HCT116 (cell line): ENCODE results near the gene LRCH1. TPM values are rescaled to one million over a fixed set of nuclear protein-coding genes. Genes with fewer than 3 reads are reported as not detected.

ENCODE experiments used
- ATAC-seq: fragments of 200-7000 bp; cut with Tn5 transposase; 2 replicates; pipeline ENCODE4 v1.9.1; 2020; ENCODE audit warnings: mild to moderate bottlenecking, moderate library complexity
- BruUV-seq: library from RNA; stranded (reverse); fragments of 400-500 nt; replicated peaks from 2 replicates; lab custom pipeline; 2021; lab: Mats Ljungman, UMichigan
- CTCF ChIA-PET: fragments of 300-600 bp; sonication (Branson Sonifier 250); formaldehyde crosslinking; loops from one replicate; lab custom pipeline; 2021; ENCODE audit warnings: antibody characterized with exemption; lab: Charles Lee
- POLR2A ChIA-PET: fragments of 300-600, 350-600 bp; sonication (Branson Sonifier 250); formaldehyde crosslinking; loops from one replicate; lab custom pipeline; 2021; ENCODE audit warnings: antibody characterized with exemption; lab: Charles Lee
- RAD21 ChIA-PET, 2 experiments: fragments of 300-600 bp; sonication (Branson Sonifier 250); formaldehyde crosslinking; loops; one replicate each; lab custom pipeline; 2023; ENCODE audit warnings: low total read pairs in 2 of 2; ENCODE audit not compliant: uncharacterized antibody in 2 of 2, unreplicated experiment in 2 of 2, low non-redundant PET in 1 of 2; lab: Charles Lee
- DNase-seq: peaks from one replicate; pipeline ENCODE4 v3.0.0-alpha.2; 2010; ENCODE audit warnings: low read depth, low spot score
- H2AFZ ChIP-seq: fragments of 200-600 bp; shearing (Covaris generic), sonication (generic); 2 replicates; pipeline ENCODE4 v1.6.1; 2017; ENCODE audit warnings: low read depth, mixed run types, mixed read lengths, antibody characterized with exemption, low read length; ENCODE audit not compliant: poor library complexity, severe bottlenecking
- H3K27ac ChIP-seq: 2 replicates; pipeline ENCODE4 v1.5.1; 2012; ENCODE audit warnings: low read depth, low read length
- H3K27me3 ChIP-seq: fragments of 200-600 bp; sonication (generic); 2 replicates; pipeline ENCODE4 v1.6.1; 2016; ENCODE audit warnings: mixed run types, low read length, mixed read lengths; ENCODE audit not compliant: insufficient read depth
- H3K36me3 ChIP-seq, 2 experiments: fragments of 200-500 bp in 1 of 2; fragments of 200-600 bp in 1 of 2; sonication (Bioruptor generic) in 1 of 2; sonication (generic) in 1 of 2; 2 replicates each; pipeline versions ENCODE4 v1.5.1 to v1.6.1; 2014 to 2016; ENCODE audit warnings: low read length in 2 of 2, inconsistent platforms in 1 of 2, mixed read lengths in 1 of 2, mixed run types in 1 of 2; ENCODE audit not compliant: insufficient read depth in 2 of 2, control insufficient read depth in 1 of 2
- H3K4me1 ChIP-seq, 2 experiments: fragments of 200-600 bp in 1 of 2; sonication (generic) in 1 of 2; 2 replicates each; pipeline versions ENCODE4 v1.5.1 to v1.6.1; 2012 to 2017; ENCODE audit warnings: low read length in 2 of 2, inconsistent platforms in 1 of 2, mild to moderate bottlenecking in 1 of 2, mixed read lengths in 1 of 2, mixed run types in 1 of 2, moderate library complexity in 1 of 2; ENCODE audit not compliant: insufficient read depth in 2 of 2, control insufficient read depth in 1 of 2
- H3K4me2 ChIP-seq: fragments of 200-600 bp; sonication (generic); 2 replicates; pipeline ENCODE4 v1.6.1; 2017; ENCODE audit warnings: mixed run types, low read length, mixed read lengths
- H3K4me3 ChIP-seq, 2 experiments: fragments of 200-600 bp in 1 of 2; sonication (generic) in 1 of 2; replicated peaks in 1 of 2; 2 replicates each; pipeline ENCODE4 v1.5.1; 2011 to 2016; ENCODE audit warnings: low read length in 2 of 2, control low read depth in 1 of 2, low read depth in 1 of 2, mild to moderate bottlenecking in 1 of 2, mixed read lengths in 1 of 2, mixed run types in 1 of 2
- H3K79me2 ChIP-seq: fragments of 200-600 bp; sonication (generic); 2 replicates; pipeline ENCODE4 v1.6.1; 2017; ENCODE audit warnings: mild to moderate bottlenecking, mixed run types, low read length, moderate library complexity, mixed read lengths; ENCODE audit not compliant: insufficient read depth
- H3K9ac ChIP-seq: fragments of 200-600 bp; sonication (generic); 2 replicates; pipeline ENCODE4 v1.6.1; 2016; ENCODE audit warnings: low read length, mixed read lengths
- H3K9me2 ChIP-seq: fragments of 200-600 bp; sonication (generic), shearing (Covaris generic); 2 replicates; pipeline ENCODE4 v1.6.1; 2017; ENCODE audit warnings: mixed run types, mild to moderate bottlenecking, moderate library complexity; ENCODE audit not compliant: insufficient read depth
- H3K9me3 ChIP-seq, 2 experiments: fragments of 200-500 bp in 1 of 2; fragments of 200-600 bp in 1 of 2; sonication (Bioruptor generic) in 1 of 2; sonication (generic) in 1 of 2; 2 replicates each; pipeline ENCODE4 v1.6.1; 2014 to 2017; ENCODE audit warnings: low read length in 2 of 2, mixed read lengths in 2 of 2, inconsistent platforms in 1 of 2, low read depth in 1 of 2, mild to moderate bottlenecking in 1 of 2, mixed run types in 1 of 2, moderate library complexity in 1 of 2; ENCODE audit not compliant: control insufficient read depth in 1 of 2, insufficient read depth in 1 of 2
- H4K20me1 ChIP-seq: fragments of 200-600 bp; sonication (generic), shearing (Covaris generic); 2 replicates; pipeline ENCODE4 v1.6.1; 2017; ENCODE audit warnings: mixed run types, mild to moderate bottlenecking, moderate library complexity; ENCODE audit not compliant: insufficient read depth
- CEBPB ChIP-seq: IDR thresholded peaks from 2 replicates; pipeline ENCODE4 v1.6.1; 2012; ENCODE audit warnings: low read depth
- SRF ChIP-seq: IDR thresholded peaks from 2 replicates; pipeline ENCODE4 v1.6.1; 2012; ENCODE audit warnings: low read depth
- YY1 ChIP-seq: IDR thresholded peaks from 2 replicates; pipeline ENCODE4 v1.6.1; 2011; ENCODE audit warnings: low read length, low read depth, moderate library complexity, mild to moderate bottlenecking; ENCODE audit not compliant: insufficient replicate concordance; ENCODE audit errors: extremely low read depth
- intact Hi-C: fragments of 100-400 bp; cut with micrococcal nuclease; formaldehyde crosslinking; loops from 2 replicates; pipeline ENCODE4 v1.10.0; 2022
- total RNA-seq: library from RNA; stranded (reverse); gene quantifications from one replicate; pipeline ENCODE4 v1.2.1, GENCODE V29; 2021; ENCODE audit not compliant: unreplicated experiment

LRCH1 gene
- total RNA-seq, 1 experiment from 2014 or later: 15.6 TPM

DNA sequence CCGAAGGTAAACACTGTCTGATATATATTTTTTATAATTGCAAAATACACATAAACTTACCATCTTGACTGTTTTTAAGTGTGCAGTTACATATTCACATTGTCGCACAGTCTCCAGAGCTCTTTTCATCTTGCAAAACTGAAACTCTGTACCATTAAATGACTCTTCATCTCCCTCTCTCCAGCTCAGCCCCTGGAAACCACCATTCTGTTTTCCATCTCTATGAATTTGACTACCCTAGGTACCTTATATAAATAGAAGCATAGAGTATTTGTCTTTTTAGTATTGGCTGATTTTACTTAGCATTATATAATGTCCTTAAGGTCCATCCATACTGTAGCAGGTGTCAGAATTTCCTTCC lies 45.8 kb downstream of the LRCH1 start:
- ChIA-PET POLR2A (no interaction called here), RAD21 (no interaction called here), CTCF (interaction anchor here (0.6 kb wide), 1 partner anchor 13 kb away, joined by 3 read pairs; no protein-coding TSS in a partner anchor)
- intact Hi-C loops: no loop called here
- Histone ChIP-seq H3K4me2 (no peak overlapping the region), H3K4me1 (peaks cover 25 to 47% of the 10 kb centered on the region in 2 experiments), H3K9ac (no peak overlapping the region), H3K4me3 (no peak overlapping the region), H2AFZ (no peak overlapping the region), H3K9me3 (no peaks in the 10 kb centered on the region), H3K9me2 (no peaks in the 10 kb centered on the region), H4K20me1 (no peaks in the 10 kb centered on the region), H3K27me3 (no peaks in the 10 kb centered on the region), H3K79me2 (peaks cover 78% of the 10 kb centered on the region), H3K27ac (no peak overlapping the region), H3K36me3 (no peaks in the 10 kb centered on the region)
- ATAC-seq: no peak
- BruUV-seq: no TSS peak
- no peak for TF ChIP-seq YY1
- no peak for DNase-seq

DNA sequence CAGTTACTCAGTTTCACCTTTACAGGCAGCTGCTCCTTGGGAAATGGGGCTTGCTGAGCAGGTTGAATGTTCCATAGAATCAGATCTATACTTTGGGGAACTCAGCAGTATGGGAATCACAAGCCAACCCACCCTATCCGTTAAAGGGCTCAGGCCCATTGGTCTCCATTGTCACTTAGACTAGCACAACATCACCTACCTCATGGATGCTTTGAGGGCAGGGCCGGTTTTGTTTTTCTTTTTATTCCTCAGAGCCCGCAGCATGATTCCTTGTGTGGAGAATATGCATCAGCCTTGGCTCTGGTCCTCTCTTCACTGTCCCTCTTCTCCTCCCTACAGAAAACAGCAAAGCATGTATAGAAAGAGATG lies 48.0 kb downstream of the LRCH1 start:
- no peak overlapping the region for H3K9ac ChIP-seq
- H3K4me2 ChIP-seq: no peak overlapping the region
- CTCF ChIA-PET: no interaction called here
- H3K4me1 ChIP-seq: peaks cover 46 to 61% of the 10 kb centered on the region in 2 experiments
- POLR2A ChIA-PET: no interaction called here
- intact Hi-C loops: loop anchor here (5.0 kb wide), 2 partner anchors 49 to 116 kb away; partner anchors contain the start of gene LRCH1
- H3K4me3 ChIP-seq: no peak overlapping the region
- H3K79me2 ChIP-seq: peaks cover 79% of the 10 kb centered on the region
- no peak for TF ChIP-seq CEBPB
- DNase-seq: no peak
- no peaks in the 10 kb centered on the region for H3K36me3 ChIP-seq
- H3K9me3 ChIP-seq: no peaks in the 10 kb centered on the region
- no TSS peak for BruUV-seq
- H4K20me1 ChIP-seq: no peaks in the 10 kb centered on the region
- H3K27me3 ChIP-seq: no peaks in the 10 kb centered on the region
- RAD21 ChIA-PET: no interaction called here
- H3K9me2 ChIP-seq: no peaks in the 10 kb centered on the region
- no peak for ATAC-seq
- no peak overlapping the region for H3K27ac ChIP-seq
- H2AFZ ChIP-seq: no peak overlapping the region

DNA sequence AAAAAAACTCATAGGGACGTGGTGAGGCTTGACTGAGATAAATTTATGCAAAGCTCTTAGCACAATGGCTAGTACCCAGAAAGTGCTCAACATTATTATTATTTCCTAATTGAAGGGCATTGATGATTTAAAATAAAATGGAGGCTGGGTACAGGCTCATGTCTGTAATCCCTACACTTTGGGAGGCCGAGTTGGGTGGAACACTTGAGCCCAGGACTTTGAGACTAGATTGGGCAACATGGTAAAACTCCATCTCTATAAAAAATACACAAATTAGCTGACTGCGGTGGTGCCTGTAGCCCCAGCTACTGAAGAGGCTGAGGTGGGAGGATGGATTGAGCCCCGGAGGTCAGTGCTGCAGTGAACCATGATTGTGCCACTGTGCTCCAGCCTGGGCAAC lies 49.6 kb downstream of the LRCH1 start:
- Histone ChIP-seq H3K9me2 (no peaks in the 10 kb centered on the region), H3K9ac (no peak overlapping the region), H3K27me3 (no peaks in the 10 kb centered on the region), H3K79me2 (peaks cover 64% of the 10 kb centered on the region), H2AFZ (no peak overlapping the region), H3K9me3 (no peaks in the 10 kb centered on the region), H3K36me3 (no peaks in the 10 kb centered on the region), H3K4me2 (peak overlapping the region; percentile 70), H4K20me1 (no peaks in the 10 kb centered on the region), H3K4me1 (peaks cover 62 to 77% of the 10 kb centered on the region in 2 experiments), H3K27ac (no peak overlapping the region), H3K4me3 (no peak overlapping the region)
- DNase-seq: no peak
- no peak for ATAC-seq
- ChIA-PET CTCF (interaction anchor here (0.6 to 2.2 kb wide), 4 partner anchors 9 to 119 kb away, joined by 3 to 7 read pairs (median 4); no protein-coding TSS in a partner anchor), RAD21 (no interaction called here), POLR2A (no interaction called here)
- intact Hi-C loops: loop anchor here (5.0 kb wide), 2 partner anchors 50 to 115 kb away; partner anchors contain the start of gene LRCH1
- BruUV-seq: no TSS peak
- no peak for TF ChIP-seq SRF
